Left kidney (tissue), 2 donors: ENCODE results near the gene TMEM198. TPM values are rescaled to one million over a fixed set of nuclear protein-coding genes. Genes with fewer than 3 reads are reported as not detected.

Source experiments
- DNase-seq: peaks from one replicate; pipeline ENCODE4 v3.0.0-alpha.2; 2013
- polyA plus RNA-seq: library from polyadenylated mRNA; unstranded; fragments of 120-200 nt; gene quantifications from one replicate; pipeline ENCODE4 v1.2.1, GENCODE V29; 2013; ENCODE audit not compliant: insufficient read length

TMEM198 gene
- polyA plus RNA-seq, 1 donor, result 2.5 TPM

DNA sequence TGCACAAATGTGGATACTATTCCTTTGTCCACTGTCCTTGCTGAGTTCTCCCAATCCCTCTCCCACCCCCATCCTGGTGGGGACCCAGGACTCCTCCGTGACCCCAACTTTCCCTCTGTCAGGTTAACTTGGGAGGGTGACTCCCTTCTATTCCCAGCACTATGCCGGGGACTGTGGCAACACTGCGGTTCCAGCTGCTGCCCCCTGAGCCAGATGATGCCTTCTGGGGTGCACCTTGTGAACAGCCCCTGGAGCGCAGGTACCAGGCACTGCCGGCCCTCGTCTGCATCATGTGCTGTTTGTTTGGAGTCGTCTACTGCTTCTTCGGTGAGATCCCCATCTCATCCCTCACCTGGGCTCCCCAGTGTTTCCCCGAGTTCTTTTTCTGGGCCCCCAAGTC is 739 bp downstream of the TMEM198 start:
- no peak for DNase-seq

DNA sequence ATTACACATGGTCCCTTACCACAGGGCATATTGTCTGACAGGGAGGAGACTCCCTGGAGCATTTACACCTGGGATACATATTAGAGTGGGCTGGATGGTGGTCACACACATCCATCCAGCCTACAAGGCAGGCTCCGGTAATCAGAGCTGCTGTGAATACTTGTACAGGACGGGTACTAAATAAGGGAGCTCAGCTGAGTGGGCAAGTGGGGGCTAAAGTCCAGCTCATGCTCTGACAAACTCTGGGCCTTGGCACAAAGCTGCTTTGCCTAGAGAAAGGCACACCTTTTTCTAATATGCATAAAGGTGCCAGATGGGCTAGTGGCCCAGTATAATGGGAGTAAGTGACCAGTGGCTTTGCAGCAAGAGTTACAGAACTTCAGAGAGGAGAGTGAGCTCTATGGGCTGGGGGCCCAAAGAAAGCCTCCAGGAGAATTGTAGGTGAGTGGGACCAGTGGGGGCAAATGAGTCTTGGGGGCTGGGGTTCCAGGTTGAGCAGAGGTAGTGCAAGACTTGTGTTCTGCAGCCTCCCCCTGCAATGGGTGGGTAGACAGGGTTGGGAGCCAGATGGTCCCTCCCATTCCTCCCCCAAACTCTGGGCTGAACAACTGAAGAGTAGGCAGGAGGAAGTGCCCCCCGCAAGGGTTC is 1.6 kb downstream of the TMEM198 start:
- DNase-seq, result no peak

DNA sequence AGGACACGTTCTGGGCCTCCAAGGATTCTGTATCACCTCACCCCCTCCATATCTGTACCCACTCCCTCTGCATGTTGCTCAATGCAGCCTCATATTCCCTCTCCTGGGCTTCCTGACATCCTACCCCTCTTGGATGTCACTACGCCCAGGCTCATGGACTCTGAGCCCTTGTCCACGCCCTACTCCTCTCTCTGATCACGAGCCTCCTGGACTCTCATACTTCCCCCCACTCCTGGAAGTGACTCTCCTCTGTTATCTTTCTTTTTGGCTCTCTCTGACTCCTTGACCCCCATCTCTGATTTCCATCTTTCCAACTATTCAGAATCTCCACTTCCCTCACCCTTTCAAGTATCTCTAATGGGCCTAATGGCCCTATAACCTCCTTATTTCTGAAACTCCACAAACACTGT is 2.1 kb downstream of the TMEM198 start:
- no peak for DNase-seq

DNA sequence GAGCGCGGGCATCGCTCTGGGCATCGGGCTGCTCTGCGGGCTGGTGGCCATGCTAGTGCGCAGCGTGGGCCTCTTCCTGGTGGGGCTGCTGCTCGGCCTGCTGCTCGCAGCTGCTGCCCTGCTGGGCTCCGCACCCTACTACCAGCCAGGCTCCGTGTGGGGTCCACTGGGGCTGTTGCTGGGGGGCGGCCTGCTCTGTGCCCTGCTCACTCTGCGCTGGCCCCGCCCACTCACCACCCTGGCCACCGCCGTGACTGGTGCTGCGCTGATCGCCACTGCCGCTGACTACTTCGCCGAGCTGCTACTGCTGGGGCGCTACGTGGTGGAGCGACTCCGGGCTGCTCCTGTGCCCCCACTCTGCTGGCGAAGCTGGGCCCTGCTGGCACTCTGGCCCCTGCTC is 3.8 kb downstream of the TMEM198 start:
- no peak for DNase-seq

DNA sequence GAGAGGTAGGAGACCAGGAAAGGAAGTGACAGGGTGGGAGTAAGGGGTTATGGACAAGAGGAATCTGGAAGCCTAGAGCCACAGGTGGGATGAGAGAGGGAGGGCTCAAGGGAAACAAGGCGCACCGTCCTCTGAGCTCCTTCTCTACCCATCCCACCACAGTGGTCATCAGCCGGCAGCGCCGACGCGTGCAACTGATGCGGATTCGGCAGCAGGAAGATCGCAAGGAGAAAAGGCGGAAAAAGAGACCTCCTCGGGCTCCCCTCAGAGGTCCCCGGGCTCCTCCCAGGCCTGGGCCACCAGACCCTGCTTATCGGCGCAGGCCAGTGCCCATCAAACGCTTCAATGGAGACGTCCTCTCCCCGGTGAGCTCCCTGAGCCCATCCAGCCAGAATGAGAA is 5.2 kb downstream of the TMEM198 start:
- no peak for DNase-seq

DNA sequence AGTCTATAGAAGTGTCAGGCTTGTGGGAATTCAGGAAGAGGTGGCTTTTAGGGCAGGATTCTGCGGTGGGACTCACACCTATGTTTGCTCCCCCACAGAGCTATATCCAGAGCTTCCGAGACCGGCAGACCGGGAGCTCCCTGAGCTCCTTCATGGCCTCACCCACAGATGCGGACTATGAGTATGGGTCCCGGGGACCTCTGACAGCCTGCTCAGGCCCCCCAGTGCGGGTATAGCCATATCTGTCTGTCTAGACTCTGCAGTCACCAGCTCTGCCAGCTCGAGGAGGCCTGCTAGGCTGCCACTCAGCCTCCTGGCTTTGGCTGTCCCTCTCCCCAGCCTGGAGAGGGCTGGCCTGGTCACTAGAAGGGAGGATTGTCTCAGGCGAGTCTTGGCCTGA is 5.8 kb downstream of the TMEM198 start:
- DNase-seq, result no peak

DNA sequence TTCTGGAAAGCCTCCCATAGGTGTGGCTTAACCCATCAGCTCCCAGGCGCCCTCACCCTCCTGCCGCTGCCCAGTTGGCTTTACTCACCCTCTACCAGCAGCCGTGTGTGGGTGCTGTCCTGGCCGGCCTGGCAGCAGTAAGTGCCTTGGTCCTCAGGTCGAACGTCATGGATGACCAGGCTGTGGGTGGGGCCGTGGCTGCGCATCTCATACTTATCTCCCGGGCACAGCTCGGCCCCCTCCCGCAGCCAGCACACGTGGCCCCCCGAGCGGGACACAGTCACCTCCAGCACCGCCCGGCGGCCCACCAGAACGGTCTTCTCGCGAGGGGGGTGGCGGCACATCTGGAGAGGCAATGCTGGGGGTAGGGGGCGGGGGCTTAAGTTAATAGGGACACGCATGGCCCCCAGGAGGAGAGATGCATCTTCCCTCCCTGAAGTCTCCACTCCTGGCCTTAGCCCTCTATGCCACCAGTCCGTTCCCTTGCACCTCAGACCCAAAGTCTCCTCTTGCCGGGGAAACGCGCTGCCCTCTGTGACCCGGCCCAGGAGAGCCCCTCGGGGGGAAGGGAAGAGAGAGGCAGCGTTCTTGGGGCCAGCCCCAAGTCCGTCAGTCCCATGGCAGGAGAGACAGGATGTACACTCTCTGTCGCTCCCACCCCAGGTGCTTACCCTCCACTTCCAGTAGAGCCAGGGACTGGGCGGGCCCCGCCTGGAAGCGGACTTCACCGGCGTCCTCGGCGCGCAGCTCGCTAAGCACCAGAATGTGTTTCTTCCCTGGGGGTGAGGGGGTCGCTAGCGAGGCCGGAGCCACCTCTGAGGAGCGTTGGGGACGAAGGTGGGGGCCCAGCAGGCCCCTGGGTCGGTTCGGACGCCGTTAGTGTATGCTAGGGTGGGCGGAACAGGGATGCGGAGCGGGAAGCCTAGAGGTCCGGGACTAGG is 7.9 kb downstream of the TMEM198 start:
- DNase-seq, result peak; percentile 79

DNA sequence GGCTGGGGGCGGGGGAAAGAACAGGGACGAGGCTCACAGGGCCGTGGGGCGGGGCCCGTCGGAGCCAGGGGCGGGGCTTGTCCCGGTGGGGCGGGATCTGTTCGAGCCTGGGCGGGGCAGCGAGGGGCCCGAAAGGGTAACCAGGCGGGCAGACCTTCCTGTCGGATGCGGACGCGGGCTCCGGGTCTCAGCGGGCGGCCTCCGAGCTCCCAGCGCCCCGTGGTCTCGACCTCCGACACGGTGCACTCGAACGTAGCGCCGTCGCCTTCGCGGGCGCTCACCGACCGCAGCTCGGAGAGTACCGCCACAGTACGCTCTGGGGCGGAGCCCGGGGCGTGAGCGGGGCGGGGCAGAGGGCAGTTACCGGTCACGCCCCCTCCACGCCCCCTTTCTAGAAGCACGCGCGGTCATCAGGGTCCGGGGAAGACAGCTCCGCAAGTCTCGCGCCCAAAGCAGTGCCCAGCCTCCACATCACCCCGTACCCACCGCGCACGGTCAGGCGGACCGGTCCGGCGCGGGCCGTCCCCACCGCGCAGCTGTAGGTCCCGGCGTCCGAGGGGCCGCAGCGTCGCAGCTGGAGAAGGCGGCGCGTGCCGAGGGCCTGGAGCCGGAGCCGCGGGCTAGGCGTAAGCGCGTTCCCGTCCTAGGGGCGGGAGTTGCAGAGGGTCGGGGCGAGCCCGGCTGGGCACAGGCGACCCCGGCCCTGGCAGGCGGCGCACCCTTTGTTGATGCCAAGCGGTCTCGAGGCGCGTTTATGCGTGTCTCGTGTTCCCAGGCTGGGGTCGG is 8.7 kb downstream of the TMEM198 start:
- peak; percentile 84 for DNase-seq

DNA sequence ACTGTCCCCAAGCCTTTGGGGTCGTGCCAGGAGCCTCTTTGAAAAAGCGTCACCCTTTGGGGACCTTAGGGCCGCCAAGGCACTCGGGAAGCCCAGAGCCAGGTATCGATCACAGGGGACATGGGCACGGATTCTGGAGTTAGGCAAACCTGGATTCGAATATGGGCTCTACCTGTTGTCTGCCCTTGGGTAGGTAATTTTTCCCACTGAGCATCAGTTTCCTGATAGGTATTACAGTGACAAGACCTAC is 9.3 kb downstream of the TMEM198 start:
- DNase-seq, result no peak

DNA sequence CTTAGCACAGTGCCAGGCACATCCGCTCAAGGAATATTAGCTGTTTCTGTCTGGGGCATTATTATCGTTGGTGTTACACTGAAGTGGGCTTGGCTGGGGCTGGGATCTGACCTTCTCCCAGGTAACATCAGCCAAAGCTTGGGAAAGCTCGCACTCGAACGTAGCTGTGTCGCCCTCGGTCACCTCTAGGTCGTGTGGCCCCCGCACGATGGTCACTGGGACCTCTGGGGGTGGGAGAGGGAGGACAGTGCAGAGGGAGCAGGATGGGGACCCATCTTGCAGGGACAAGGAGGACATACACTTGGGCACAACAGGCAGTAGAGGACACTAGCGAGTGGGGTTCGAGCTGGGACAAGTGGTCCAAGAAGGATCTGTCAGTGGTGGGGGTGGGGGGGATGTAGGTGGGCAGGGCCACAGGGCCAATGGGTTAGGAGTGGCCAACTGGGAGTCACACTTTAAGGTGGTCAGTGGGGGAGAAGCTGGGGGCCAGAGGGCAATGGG is 9.7 kb downstream of the TMEM198 start:
- no peak for DNase-seq

DNA sequence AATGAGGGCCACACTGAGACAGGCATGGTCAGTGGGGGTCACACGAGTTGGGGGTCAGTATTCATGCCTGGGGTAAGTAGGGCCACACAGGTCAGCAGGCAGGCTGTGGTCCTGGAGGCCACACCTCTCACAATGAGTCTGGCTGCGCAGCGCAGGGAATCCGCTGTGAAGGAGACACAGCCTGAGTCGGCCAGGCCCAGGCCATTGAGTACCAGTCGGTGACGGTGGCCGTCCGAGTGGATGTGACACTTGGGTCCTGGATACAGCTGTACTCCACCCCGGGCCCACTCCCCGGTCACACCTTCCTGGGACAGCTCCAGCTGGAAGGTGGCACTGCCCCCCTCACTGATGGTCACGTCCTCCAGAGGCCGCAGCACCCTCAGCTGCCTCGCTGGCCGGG is 10.5 kb downstream of the TMEM198 start:
- DNase-seq, result no peak

DNA sequence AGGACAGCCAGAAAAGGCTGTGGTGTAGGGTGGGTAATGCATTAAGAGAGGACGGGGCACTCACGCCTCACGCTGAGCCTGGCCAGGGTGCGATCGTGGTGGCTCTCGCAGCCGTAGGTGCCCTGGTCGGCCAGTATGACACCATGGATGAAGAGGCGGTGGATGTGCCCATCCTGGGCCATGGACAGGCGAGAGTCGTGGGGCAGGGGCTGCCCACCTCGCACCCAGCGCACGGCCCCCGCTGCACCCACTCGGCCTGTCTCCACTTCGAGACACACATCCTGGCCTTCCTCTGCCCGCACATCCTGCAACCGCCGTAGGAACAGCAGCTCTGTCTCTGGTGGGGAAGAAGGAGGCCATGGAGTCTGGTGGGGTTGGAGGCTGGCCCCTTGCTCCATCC is 12.1 kb downstream of the TMEM198 start:
- DNase-seq, result no peak

DNA sequence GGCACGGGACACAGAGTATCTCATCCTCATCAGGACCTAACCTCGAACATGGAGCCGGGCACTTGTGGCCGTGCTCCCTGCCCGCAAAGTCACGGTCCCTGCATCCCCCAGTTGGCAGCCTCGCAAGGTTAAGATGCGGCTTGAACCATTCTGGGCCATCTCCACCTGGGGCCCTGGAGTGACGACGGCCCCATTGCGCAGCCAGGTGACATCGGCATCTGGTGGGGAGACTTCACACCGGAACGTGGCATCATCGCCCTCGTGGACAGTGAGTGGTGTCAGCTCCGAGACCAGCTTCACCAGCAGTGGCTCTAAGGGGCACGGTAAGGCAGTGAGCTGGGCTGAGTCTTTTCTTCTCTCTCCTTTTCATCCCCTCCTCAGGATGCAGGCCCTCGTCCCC is 12.6 kb downstream of the TMEM198 start:
- DNase-seq, result no peak

DNA sequence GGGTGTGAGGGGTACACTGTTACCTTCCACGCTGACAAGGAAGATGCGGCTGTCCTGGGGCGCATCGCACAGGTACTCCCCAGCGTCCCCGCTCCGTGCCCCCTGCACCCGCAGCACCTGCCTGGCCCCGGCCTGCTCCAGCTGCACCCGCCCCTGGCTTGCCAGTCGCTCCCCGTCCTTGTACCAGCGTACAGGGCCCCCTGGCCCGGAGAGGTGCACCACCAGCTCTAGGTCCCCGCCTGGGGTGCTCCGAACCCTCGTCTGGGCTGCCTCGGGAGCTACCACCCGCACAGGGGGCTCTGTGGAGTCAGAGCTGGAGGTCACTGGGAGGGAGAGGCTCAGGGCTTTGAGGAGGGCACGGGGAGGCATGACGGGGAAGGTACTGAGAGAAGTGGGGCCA is 13.5 kb downstream of the TMEM198 start:
- DNase-seq, result no peak

DNA sequence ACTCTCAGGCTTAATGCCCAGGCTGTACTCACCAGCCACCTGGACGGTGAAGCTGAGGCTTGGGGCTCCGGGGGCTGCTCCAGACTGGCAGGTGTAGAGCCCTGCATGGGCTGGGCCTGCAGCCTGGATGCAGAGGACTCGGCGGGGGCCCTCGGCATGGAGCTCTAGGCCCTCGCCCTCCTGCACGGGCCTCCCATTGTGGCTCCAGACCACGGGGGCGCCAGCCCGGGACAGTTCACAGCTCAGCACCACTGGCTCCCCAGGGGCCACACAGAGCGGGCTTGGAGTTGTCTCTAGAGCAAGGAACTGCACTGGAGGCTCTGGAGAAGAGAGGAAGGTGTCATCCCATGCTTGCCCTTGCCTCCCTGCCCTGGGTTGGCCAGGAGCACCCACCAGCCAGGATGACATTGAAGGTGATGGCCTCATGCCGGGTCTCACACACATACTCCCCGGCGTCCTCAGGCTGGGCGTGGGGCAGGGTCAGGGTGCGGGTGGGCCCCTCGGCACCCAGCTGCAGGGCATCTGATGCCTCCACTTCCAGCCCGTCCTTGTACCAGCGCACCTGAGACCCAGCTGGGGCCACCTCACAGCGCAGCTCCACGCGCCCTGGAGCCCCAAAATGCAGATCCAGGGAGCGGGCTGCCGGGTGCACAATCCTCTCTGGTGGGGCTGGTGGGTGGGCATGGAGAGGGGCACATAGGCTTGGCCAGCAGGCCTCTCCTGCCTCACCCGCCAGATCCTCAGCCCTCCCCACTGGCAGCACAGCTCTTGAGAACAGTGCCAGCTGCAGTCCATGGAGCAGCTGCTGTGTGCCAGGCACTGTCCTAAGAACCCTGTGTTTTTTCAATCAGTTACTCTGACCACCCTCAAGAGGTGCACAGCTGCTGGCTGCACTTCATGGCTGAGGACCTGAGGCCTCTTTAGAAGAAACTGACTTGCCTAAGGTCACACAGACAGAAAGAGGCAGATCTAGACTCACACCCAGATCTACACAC is 14.3 kb downstream of the TMEM198 start:
- DNase-seq, result no peak

DNA sequence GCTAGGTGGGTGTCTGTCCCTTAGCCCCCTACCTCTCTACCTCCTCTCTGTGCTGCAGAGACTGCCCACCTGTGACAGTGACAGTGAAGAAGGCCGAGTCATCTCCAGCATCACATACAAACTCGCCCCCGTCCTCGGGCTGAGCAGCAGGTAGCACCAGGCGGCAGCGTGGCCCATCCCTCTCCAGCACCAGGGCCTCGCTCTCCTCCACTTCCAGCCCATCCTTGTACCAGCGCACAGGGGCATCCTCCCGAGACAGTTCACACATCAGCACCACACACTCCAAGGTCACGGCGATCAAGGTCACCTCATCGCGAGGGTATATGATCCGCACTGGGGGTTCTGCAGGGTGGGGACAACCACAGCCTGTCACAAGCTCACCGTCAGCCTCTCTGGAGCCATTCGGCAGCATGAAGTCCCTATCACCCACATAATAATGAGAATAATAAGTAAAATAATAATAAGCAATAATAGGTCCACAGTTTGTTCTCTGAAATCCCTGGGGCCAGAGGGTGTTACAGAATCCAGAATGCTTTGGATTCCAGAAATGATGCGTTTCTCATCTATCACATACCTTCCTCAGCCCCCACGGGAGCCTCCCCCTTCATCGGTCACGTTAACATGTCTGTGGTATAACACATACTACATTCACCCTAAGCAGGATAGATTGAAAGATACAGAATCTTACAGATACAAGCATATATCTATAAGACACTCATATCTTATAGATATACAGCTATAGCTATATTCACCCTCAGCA is 15.5 kb downstream of the TMEM198 start:
- DNase-seq, result no peak

DNA sequence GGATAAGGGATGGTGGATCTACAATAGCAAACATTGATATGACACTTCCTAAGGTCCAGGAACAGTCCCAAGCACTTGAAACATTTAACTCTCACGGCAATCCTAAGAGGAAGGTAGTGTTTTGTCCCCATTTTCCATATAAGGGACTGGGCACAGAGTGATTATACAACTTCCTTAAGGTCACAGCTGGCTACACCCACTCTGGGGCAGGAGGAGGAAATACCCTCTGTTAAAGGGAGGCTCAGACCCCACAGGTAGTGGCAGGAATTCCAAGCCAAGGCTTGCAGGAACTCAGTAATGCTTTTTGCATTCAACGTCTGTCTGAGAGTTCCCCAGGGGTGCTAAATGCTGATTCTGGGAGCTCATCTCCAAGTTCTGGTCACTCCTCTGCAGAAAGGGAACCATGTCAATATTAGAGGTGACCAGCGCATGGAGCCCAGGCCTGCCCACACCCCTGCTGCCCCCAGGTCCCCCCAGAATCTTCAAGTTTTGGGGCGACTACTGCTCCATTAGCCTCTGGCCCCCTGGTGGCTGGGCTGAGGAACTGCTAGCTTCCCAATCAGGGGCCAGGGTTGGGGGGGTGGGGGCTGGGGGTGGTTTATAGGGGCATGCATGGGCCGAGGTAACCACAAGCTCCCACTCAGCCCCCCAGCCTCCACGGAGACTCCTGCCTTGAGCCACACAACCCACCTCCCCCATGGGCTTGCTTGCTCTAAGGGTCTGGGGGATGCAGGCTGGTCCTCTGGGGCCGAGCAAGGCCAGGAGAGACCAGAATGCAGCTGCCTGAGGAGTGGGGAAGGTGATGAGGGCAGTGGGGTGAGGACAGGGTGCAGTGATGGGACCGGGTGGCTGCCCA is 16.4 kb downstream of the TMEM198 start:
- no peak for DNase-seq

DNA sequence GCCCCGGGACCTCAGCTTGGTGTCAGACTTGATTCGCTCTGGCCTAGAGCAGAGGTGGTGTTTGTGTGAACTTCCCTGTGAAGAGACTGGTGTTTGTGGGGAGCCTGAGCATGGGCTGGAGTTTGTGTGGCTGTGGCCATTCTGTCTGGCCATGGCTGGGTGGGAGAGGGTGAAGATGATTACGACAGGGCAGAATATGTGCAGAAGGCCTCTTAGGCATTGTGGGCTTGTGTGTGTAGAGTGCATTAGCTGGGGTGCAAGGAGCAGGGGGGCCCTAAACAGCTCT is 17.0 kb downstream of the TMEM198 start:
- DNase-seq, result no peak

DNA sequence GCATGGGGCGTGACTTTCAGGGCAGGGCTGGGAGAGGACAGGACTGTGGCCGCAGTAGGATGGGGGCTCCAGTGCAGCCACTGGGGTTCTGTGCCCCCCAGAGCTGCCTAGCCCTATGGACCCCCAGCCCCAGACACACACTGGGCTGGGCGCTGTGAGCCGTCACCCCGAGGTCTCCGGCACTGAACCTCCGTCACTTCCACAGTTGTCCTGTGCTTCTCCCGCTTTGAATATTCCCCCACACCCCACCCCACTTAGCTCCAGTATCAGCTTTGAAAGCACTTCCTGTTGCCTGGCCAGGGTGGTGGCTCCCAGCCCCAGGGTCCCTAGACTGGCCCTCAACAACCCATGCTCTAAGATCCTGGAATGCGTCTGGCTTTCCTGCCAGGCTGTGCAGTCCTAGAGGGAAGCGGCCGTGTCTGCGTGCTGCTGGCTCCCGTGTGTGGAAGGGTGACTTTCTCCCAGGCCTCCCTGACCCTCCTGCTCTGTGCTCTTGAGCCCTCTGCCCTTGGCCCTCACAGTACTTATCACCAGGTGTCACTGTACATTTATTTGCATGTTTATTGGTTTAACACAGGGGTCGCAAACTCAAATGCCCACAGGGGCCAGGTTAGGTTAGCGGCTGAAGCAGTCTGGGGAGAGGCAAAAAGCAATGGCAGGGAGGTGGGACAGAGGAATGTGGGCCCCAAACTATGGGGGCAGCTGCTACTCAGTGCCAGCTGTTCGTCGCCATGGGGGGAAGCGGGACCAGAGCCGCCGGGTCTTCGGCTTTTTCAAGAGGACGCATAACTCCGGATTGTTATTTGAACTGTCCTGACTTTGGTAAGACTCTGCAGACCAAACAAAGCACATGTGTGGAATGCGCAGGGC is 17.6 kb downstream of the TMEM198 start:
- no peak for DNase-seq
